CMK (cell line): Measurements from ENCODE around the gene USP48.

Source experiments
- DNase-seq: peaks from one replicate; pipeline ENCODE4 v3.0.0-alpha.2; 2010; ENCODE audit warnings: low read depth

Gene USP48

GRCh38 chr1:21652937-21653743, 129.8 kb downstream of the USP48 start:
- DNase-seq: no peak

GRCh38 chr1:21652101-21652936, 130.6 kb downstream of the USP48 start:
- DNase-seq: no peak

- DNase-seq: no peak
Measured at GRCh38 chr1:21651214-21652042, 131.5 kb downstream of the USP48 start.

- no peak for DNase-seq
Measured at GRCh38 chr1:21650400-21650799, 132.5 kb downstream of the USP48 start.

DNA sequence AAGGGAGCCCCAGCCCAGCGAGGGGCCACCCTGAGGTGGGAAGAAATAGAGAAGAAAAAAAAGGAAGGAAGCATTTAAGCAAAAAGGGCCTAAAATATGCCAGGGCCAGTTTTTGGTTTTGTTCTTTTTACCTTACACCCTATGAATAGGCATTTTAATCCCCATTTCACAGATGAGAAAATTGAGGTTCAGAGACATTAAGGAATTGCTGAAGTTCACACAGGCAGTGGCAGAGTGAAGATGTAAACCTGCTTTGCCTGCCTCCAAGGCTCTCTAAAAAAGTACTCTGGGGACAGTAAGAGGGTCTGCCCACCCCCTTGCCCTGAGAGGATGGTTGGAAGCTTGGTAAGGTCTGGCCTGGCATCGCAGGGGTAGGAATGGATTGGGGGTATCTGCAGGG, 133.6 kb downstream of the USP48 start:
- DNase-seq: no peak

- DNase-seq: no peak
Measured at GRCh38 chr1:21648791-21649190, 134.2 kb downstream of the USP48 start.

DNA sequence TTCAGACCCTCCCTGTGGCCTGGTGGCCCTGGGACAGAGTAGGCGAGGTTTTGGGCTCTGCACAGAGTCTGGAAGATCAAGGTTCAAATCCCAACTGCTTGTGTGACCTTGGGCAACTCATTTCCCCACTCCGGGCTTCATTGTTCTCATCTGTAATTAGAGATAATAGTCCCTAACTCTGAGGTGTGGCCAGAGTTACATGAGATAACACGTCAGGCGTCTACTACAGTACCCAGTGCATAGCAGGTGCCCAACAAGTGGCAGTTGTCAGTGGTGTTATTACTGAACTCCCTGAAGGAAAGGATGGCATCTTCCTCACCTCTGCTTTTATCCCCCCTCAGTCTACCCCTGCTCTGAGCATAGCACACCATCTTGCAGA, 134.6 kb downstream of the USP48 start:
- DNase-seq: no peak

DNA sequence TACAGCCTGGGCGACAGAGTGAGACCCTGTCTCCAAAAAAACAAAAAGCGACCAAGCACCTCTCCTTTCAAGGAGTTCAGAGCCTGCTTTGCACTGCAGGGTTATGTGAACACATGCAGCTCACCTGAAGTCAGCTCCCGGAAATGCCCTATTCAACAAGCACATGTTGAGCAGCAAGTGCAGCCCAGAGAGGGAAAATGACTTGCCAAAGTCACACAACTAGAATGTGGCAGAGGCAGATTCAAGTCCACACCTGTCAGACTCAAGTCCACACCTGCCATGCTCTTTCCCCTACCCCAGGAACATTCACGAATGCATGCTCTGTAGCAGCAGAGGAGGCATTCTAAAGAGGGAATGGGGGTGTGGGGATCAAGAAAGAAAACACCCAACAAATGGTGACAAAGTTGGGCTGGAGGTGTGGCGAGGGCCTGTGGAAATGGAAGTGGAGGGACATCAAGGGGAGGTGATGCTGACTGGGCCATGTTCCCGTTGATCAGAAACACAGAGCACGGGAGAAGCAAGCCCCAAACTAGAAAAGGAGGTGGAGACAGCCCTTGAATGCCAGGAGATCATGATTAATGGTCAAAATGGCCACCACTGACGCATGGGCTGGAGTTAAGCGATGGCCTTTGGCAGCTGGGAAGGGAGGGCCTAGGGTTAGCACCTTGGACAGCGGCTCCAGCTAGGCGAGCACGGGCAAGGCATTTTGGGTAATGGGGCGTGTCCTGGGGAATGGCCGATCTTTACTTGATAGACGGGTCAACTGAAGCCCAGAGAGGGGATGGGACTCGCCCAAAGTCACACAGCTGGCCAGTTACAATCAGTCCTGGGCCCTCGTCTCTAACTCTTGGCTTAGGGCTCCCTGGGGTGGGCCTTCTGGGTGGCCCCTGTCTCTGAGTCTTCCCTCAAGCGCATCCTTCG, 135.3 kb downstream of the USP48 start:
- no peak for DNase-seq

DNA sequence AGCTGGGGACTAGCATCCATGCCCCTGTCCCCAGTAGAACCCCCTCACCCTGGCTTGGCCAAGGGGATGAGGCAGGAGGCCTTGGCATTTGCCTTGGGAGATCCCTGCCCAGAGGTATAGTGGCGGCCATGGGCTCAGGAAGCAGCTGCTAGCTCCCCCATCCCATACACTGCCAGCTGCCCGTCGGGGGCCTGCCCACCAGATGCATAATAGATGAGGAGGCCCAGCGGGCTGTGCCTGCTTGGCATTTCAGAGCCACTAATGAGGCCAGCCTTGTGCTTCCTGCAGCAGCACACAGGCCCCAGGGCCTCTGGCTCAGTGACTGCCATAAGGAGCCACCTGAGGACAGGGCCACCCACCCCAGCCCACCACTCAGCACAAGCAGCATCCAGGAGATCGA, 137.4 kb downstream of the USP48 start:
- no peak for DNase-seq

GRCh38 chr1:21644906-21645305, 138.0 kb downstream of the USP48 start:
- DNase-seq: no peak

DNA sequence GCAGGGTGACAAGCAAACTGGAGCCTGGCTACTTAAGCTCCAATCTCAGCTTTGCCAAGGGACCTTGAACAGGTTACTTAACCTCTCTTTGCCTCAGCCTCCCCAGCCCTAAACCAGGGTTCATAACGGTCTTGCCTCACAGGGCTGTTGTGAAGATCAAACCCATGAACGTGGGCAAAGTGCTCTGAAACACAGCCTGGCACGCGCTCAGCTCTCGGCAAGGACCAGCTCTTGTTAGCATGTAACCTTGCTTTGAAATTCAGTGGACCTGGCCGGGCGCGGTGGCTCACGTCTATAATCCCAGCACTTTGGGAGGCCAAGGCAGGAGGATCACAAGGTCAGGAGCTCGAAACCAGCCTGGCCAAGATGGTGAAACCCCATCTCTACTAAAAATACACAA, 138.6 kb downstream of the USP48 start:
- no peak for DNase-seq

DNA sequence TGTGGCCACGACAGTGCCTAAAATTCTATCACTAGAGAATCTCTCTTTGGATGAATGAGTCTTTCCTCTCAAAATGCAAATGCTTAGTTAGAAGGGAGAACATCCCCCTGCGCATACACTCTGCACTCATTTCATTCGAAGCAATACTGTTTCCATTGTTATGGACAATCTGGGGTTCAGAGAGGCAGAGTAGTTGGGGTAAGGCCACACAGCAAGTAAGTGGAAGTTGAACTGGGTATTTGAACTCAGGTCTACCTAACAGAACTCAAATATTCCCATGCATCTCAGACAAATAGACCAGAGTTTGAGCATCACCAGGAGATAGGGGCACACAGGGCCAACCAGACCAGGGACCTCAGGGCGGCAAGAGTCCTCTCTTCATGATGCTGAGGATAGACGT, 139.3 kb downstream of the USP48 start:
- DNase-seq: no peak

GRCh38 chr1:21641967-21642739, 140.8 kb downstream of the USP48 start:
- no peak for DNase-seq

- no peak for DNase-seq
Measured at GRCh38 chr1:21641537-21641936, 141.4 kb downstream of the USP48 start.

DNA sequence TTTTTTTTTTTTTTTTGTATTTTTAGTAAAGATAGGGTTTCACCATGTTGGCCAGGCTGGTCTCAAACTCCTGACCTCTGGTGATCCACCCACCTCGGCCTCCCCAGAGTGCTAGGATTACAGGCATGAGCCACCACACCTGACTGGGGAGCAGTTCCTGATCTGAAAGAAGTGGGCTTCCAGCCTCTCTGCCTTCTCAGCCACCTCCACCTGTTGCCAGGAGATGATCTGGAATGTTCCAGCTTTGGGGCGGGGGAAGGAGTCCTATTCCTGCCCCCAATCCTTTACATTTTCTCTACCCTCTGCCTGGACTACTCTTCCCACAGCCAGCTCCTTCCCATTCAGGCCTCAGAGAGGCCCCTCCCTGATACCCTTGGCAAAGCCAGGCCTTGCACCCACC, 141.9 kb downstream of the USP48 start:
- DNase-seq: no peak

- no peak for DNase-seq
Measured at GRCh38 chr1:21640653-21641052, 142.3 kb downstream of the USP48 start.

GRCh38 chr1:21639594-21640041, 143.3 kb downstream of the USP48 start:
- DNase-seq: no peak

GRCh38 chr1:21638531-21639341, 144.2 kb downstream of the USP48 start:
- DNase-seq: no peak

DNA sequence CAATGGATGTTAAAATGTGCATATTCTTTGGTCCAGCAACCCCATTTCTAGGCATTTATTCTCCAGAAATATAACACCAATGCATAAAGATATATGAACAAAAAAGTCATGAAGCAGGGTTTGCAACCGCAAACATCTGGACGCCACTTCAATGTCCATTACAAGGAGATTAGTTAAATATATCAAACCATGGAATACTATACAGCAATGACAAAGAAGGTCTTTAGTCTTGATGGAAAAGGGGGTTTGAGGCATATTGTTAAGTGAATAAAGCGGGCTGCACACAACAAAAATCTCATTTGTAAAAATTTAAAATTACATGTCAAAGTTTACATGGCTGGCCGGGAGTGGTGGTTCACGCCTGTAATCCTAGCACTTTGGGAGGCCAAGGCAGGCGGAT, 145.4 kb downstream of the USP48 start:
- no peak for DNase-seq

DNA sequence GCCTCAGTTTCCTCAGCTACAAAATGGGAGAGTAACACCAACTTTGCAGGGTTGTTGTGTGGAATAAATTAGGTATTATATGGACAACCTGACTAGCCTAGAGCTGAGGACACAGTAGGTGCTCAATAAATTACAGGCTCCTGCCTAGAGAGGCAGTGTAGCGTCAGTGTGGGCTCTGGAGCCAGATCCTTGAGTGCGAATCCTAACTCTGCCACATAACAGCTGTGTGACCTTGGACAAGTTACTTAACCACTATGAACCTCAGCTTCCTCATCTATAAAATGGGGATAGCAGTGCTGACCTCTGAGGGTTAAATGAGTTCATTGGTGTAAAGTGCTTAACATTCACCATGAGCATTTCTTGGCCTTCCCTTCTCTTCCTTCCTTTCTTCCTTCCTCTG, 146.9 kb downstream of the USP48 start:
- DNase-seq: no peak
